IPS-NIHi11 (cell line): ENCODE results near the gene B4GAT1.
A peak's percentile ranks its signal among the peaks of the same experiment; 100 is the strongest.
"Not testable (repeated sequence)": the region's sequence is repeated elsewhere in the genome, so short reads cannot be mapped to it uniquely, and the experiment has no call there.

Experiments
- DNase-seq: peaks from one replicate; pipeline ENCODE4 v3.0.0; 2012; ENCODE audit warnings: mixed read lengths, low spot score

B4GAT1 gene

GRCh38 chr11:66363187-66363601 is 15.8 kb upstream of the B4GAT1 start:
- DNase-seq: no peak

GRCh38 chr11:66362481-66363147 is 15.2 kb upstream of the B4GAT1 start:
- DNase-seq: no peak

- DNase-seq: no peak
Measured at GRCh38 chr11:66361502-66361941, 14.1 kb upstream of the B4GAT1 start.

GRCh38 chr11:66360406-66361073 is 13.1 kb upstream of the B4GAT1 start:
- no peak for DNase-seq

- peak; percentile 65 for DNase-seq
Measured at GRCh38 chr11:66359662-66360087, 12.2 kb upstream of the B4GAT1 start.

GRCh38 chr11:66350560-66351235 is 3.3 kb upstream of the B4GAT1 start:
- DNase-seq: not testable (repeated sequence)

- DNase-seq: no peak
Measured at GRCh38 chr11:66349084-66349386, 1.6 kb upstream of the B4GAT1 start.

- no peak for DNase-seq
Measured at GRCh38 chr11:66346476-66347424, 679 bp downstream of the B4GAT1 start.

GRCh38 chr11:66345316-66345649 is 2.1 kb downstream of the B4GAT1 start:
- no peak for DNase-seq

GRCh38 chr11:66344550-66345315 is 2.7 kb downstream of the B4GAT1 start, which contains the start of gene BRMS1:
BRMS1 (minus strand) TSS chr11:66345104; CDS start chr11:66342234, 2,870 bp downstream.
- peak; percentile 95 for DNase-seq

GRCh38 chr11:66343176-66343575 is 4.3 kb downstream of the B4GAT1 start:
- DNase-seq: no peak

GRCh38 chr11:66341502-66342126 is 5.8 kb downstream of the B4GAT1 start:
- no peak for DNase-seq

- DNase-seq: no peak
Measured at GRCh38 chr11:66340596-66341501, 6.6 kb downstream of the B4GAT1 start.

- no peak for DNase-seq
Measured at GRCh38 chr11:66339686-66340483, 7.5 kb downstream of the B4GAT1 start.

GRCh38 chr11:66339162-66339675 is 8.2 kb downstream of the B4GAT1 start:
- DNase-seq: no peak

GRCh38 chr11:66338276-66339161 is 8.9 kb downstream of the B4GAT1 start:
- no peak for DNase-seq

GRCh38 chr11:66337103-66337899 is 10.1 kb downstream of the B4GAT1 start:
- DNase-seq: no peak
